ENCODE results near the gene RAD52. TPM values are rescaled to one million over a fixed set of nuclear protein-coding genes. Genes with fewer than 3 reads are reported as not detected.

The RAD52 gene
- total RNA-seq, 1 donor = 10.1 TPM

DNA sequence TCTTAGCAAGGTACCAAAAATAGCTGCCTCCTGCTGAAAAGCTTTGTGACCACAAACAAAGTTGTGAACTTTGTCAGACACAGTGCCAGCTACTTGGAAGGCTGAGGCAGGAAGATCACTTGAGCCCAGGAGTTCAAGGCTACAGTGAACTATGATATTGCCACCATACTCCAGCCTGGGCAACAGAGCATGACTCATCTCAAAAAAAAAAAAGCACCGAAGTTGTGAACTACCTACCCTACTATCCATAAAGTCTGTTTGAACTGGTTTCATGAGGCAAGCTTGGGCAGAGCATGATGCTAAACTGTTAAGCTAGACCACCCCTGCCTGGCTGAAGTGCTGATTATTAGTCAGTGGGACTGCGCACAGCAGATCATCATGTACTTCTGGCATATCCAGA is 75.5 kb downstream of the RAD52 start:
- peaks cover 47% of the 10 kb centered on the region for H3K36me3 ChIP-seq (ENCODE audit: insufficient read depth, low read length)
- no peak overlapping the region for H3K4me2 ChIP-seq (ENCODE audit: insufficient read depth, low read length)
- no peak overlapping the region for H3K4me3 ChIP-seq (ENCODE audit: insufficient read depth, low read length)
- no peaks in the 10 kb centered on the region for H3K79me2 ChIP-seq (ENCODE audit: insufficient read depth, low read length)
- no peaks in the 10 kb centered on the region for H3K27me3 ChIP-seq (ENCODE audit: insufficient read depth, low read length)
- no peak overlapping the region for H3K27ac ChIP-seq (ENCODE audit: low read depth, low read length)
- DNase-seq (ENCODE audit: insufficient read length, low spot score, missing footprints) = no peak
- no peak overlapping the region for H2AFZ ChIP-seq (ENCODE audit: low read length)
- no peaks in the 10 kb centered on the region for H3K4me1 ChIP-seq (ENCODE audit: insufficient read depth, low read length)
- no peaks in the 10 kb centered on the region for H3K9me3 ChIP-seq (ENCODE audit: low read depth, low read length)
- no peaks in the 10 kb centered on the region for H4K20me1 ChIP-seq (ENCODE audit: insufficient read depth, low read length)
- TF ChIP-seq, protein P1, sequence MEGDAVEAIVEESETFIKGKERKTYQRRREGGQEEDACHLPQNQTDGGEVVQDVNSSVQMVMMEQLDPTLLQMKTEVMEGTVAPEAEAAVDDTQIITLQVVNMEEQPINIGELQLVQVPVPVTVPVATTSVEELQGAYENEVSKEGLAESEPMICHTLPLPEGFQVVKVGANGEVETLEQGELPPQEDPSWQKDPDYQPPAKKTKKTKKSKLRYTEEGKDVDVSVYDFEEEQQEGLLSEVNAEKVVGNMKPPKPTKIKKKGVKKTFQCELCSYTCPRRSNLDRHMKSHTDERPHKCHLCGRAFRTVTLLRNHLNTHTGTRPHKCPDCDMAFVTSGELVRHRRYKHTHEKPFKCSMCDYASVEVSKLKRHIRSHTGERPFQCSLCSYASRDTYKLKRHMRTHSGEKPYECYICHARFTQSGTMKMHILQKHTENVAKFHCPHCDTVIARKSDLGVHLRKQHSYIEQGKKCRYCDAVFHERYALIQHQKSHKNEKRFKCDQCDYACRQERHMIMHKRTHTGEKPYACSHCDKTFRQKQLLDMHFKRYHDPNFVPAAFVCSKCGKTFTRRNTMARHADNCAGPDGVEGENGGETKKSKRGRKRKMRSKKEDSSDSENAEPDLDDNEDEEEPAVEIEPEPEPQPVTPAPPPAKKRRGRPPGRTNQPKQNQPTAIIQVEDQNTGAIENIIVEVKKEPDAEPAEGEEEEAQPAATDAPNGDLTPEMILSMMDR (IDR thresholded peaks at IDR 0.05; ENCODE audit: extremely low read depth, low read depth, low read length) = no peak

DNA sequence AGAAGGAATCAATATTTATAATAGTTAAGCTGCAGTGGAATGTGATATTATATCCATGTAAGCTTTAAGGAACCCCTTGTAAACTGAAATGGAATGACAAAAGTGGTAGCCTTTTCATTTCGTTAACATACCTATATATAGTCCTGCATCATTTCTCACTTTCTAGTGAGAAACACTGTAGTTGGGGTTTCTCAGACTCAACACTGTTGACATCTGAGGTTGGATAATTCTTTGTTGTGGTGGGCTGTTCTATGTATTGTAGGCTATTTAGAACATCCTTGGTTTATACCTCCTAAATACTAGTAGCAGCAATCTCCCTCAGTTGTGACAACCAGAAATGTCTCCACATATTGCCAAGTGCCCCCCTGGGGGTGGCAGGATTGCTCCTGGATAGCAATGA is 79.1 kb downstream of the RAD52 start:
- Histone ChIP-seq H3K79me2 (ENCODE audit: insufficient read depth, low read length) (peaks cover 4% of the 10 kb centered on the region), H3K9me3 (ENCODE audit: low read depth, low read length) (no peaks in the 10 kb centered on the region), H3K4me1 (ENCODE audit: insufficient read depth, low read length) (no peaks in the 10 kb centered on the region), H4K20me1 (ENCODE audit: insufficient read depth, low read length) (no peaks in the 10 kb centered on the region), H3K27me3 (ENCODE audit: insufficient read depth, low read length) (no peaks in the 10 kb centered on the region), H3K4me3 (ENCODE audit: insufficient read depth, low read length) (no peak overlapping the region), H2AFZ (ENCODE audit: low read length) (no peak overlapping the region), H3K36me3 (ENCODE audit: insufficient read depth, low read length) (peaks cover 55% of the 10 kb centered on the region), H3K4me2 (ENCODE audit: insufficient read depth, low read length) (no peak overlapping the region), H3K27ac (ENCODE audit: low read depth, low read length) (no peak overlapping the region)
- TF ChIP-seq, protein P1 (IDR thresholded peaks at IDR 0.05; ENCODE audit: extremely low read depth, low read depth, low read length) = no peak
- no peak for DNase-seq (ENCODE audit: insufficient read length, low spot score, missing footprints)

DNA sequence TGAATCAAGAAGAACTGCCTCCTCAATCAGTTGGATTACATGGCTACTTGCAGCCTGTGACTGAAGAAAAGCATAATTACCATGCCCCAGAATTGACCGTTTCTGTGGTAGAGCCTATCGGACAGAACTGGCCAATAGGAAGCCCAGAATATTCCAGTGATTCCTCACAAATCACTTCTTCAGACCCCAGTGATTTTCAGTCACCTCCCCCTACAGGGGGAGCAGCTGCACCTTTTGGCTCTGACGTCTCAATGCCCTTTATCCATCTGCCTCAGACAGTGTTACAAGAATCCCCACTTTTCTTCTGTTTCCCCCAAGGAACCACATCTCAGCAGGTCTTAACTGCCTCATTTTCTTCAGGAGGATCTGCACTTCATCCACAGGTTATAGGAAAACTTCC is 80.8 kb downstream of the RAD52 start:
- no peak overlapping the region for H3K4me3 ChIP-seq (ENCODE audit: insufficient read depth, low read length)
- H3K9me3 ChIP-seq (ENCODE audit: low read depth, low read length) = no peaks in the 10 kb centered on the region
- no peak overlapping the region for H3K4me2 ChIP-seq (ENCODE audit: insufficient read depth, low read length)
- H2AFZ ChIP-seq (ENCODE audit: low read length) = no peak overlapping the region
- H4K20me1 ChIP-seq (ENCODE audit: insufficient read depth, low read length) = no peaks in the 10 kb centered on the region
- peaks cover 60% of the 10 kb centered on the region for H3K36me3 ChIP-seq (ENCODE audit: insufficient read depth, low read length)
- no peak overlapping the region for H3K27ac ChIP-seq (ENCODE audit: low read depth, low read length)
- TF ChIP-seq, protein P1 (IDR thresholded peaks at IDR 0.05; ENCODE audit: extremely low read depth, low read depth, low read length) = no peak
- no peaks in the 10 kb centered on the region for H3K4me1 ChIP-seq (ENCODE audit: insufficient read depth, low read length)
- DNase-seq (ENCODE audit: insufficient read length, low spot score, missing footprints) = no peak
- peaks cover 4% of the 10 kb centered on the region for H3K79me2 ChIP-seq (ENCODE audit: insufficient read depth, low read length)
- no peaks in the 10 kb centered on the region for H3K27me3 ChIP-seq (ENCODE audit: insufficient read depth, low read length)

DNA sequence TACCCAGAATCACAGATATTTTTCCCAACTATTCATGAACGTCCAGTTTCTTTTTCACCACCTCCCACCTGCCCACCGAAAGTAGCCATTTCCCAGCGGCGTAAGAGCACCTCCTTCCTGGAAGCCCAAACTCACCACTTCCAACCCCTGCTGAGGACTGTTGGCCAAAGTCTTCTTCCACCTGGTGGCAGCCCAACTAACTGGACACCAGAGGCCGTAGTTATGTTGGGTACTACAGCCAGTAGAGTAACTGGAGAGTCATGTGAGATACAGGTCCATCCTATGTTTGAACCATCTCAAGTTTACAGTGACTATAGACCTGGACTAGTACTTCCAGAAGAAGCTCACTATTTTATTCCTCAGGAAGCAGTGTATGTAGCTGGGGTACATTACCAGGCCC is 81.6 kb downstream of the RAD52 start:
- peaks cover 56% of the 10 kb centered on the region for H3K36me3 ChIP-seq (ENCODE audit: insufficient read depth, low read length)

More for the DNA sequence above, 81.6 kb downstream of the RAD52 start:
- Histone ChIP-seq H3K4me2 (ENCODE audit: insufficient read depth, low read length) (no peak overlapping the region), H3K4me1 (ENCODE audit: insufficient read depth, low read length) (no peaks in the 10 kb centered on the region), H3K4me3 (ENCODE audit: insufficient read depth, low read length) (no peak overlapping the region), H2AFZ (ENCODE audit: low read length) (no peak overlapping the region), H4K20me1 (ENCODE audit: insufficient read depth, low read length) (no peaks in the 10 kb centered on the region), H3K27me3 (ENCODE audit: insufficient read depth, low read length) (no peaks in the 10 kb centered on the region), H3K27ac (ENCODE audit: low read depth, low read length) (no peak overlapping the region), H3K79me2 (ENCODE audit: insufficient read depth, low read length) (peaks cover 4% of the 10 kb centered on the region), H3K9me3 (ENCODE audit: low read depth, low read length) (no peaks in the 10 kb centered on the region)
- TF ChIP-seq, protein P1 (IDR thresholded peaks at IDR 0.05; ENCODE audit: extremely low read depth, low read depth, low read length) = no peak
- no peak for DNase-seq (ENCODE audit: insufficient read length, low spot score, missing footprints)
